HG02571 (cell line): ENCODE results near the gene ABHD14A.

ENCODE experiments used
- ATAC-seq: cut with Tn5 transposase; IDR thresholded peaks from one replicate; pipeline ENCODE4 v1.9.1; 2021; ENCODE audit warnings: mild to moderate bottlenecking, moderate library complexity; ENCODE audit not compliant: unreplicated experiment

The ABHD14A gene

DNA sequence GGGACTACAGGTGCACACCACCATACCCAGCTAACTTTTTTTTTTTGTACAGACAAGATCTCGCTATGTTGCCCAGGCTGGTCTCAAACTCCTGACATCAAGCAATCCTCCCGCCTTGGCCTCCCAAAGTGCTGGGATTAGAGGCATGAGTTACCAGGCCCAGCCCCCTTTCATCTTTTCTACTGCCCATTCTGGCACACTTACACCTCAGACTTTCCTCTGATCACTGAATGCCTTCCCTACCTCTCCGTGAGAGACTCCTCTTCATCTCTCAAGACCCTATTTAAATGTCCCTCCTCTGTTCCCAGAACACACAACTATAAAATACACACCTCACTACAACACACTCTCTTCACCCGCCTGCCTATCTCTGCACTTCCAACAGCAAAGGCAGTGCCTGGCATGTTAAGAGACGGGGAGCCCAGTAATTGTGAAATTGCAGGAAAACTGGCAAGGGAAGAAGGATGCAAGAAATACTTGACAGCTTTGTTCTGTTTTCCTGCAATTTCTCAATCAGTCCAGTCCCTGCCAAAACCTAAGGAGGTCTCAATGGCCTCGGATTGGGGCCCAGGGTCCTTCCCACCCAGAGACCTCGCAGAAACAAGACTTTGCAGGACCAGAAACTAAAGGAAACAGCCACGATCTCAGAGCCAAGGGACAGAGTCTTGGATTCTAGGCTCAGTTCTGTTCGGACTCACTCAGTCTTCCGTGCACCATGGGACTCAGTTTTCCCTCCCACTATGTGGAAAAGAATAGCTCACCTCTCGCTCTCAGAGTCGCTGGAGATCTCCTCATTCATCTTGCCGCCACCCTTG, 34.0 kb upstream of the ABHD14A start:
- ATAC-seq, result no peak

DNA sequence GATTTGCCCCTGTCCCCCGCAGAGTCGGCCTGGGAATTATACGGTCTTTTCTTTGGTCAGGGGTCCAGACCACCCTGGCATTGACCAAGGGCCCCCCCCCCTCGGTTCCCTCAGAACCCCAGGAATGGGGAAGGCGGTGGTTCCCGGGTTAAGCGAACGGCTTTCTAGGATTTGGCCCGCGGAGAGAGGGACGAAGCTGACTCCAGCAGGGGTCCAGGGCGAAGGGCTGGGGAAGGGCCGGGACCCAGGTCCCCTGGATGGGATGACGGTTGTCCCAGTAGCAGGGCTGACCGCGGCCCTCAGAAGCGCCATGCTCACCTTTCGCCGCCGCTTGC, 33.4 kb upstream of the ABHD14A start:
- ATAC-seq, result no peak

DNA sequence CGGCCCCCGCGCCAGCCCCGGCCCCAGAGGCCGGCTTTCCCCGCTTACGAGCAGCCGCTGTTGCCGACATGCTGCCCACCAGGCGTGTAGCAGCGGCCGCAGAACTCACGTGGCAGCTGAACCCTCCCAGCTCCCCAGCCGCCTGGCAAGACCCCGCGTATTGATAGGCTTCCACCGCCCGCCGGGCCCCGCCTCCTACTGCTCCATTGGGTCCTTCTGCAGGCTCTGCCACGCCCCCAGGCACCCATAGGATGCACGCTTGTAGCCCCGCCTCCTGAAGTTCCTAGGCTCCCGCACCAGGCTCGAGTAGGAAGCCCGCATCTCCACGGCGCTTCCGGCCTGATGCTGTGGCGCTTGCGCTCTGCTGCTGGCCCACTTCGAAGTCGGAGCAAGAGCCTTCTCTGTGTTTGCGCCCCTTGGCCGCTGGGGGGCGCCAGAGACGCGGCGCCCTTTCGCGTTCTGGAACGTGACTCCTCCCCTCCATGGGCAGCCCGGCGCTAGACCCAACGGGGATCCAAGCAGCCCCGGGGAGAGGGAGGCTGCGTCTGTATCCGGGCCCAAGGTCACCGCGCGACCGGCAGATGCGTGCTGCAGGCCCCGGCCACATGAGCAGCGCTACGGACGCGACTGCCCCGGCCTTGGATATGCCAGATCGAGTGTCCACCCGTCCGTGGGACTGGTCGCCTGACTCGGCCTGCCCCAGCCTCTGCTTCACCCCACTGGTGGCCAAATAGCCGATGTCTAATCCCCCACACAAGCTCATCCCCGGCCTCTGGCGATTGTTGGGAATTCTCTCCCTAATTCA, 32.9 kb upstream of the ABHD14A start, which contains the start of the genes PARP3 and RRP9:
Gene PARP3 (plus strand): TSS at position 566 of the 805 bp plus-strand sequence. CDS start 993 bp downstream, outside the sequence.
Gene RRP9 (minus strand): TSS at position 107 of the 805 bp plus-strand sequence. CDS start 37 bp downstream, at position 70.
- peak; percentile 91 for ATAC-seq

DNA sequence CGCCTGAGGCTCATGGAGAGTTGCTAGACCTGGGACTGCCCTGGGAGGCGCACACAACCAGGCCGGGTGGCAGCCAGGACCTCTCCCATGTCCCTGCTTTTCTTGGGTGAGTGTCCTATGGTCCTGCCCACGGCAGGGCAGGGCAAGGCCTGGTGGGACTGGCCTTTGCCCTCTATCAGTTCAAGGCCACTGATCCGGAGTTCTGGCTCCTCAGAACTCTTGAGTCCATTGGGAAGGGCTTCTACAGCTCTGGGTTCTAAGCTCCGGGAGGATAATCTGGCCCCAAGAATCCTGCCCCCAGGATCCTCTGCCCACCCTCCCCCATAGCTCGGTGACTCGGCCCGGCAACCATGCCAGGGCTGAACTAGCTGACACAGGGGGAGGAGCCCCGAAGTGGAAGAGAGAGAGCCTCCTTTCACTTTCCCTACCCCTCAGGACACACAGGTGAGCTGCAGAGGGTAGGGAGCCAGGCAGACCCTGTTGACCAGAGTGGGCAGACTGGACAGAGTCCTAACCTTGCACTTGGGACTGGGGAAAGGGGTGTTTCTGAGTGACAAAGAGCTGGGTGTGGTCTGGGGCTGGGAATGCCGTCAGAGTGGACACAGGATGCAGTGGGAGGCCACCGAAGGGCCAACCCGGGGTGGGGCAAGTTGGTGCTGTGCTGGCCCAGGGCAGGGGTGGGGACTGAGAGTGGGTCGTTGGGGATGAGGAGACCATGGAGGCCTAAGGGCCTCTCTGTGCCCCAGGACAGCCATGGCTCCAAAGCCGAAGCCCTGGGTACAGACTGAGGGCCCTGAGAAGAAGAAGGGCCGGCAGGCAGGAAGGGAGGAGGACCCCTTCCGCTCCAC, 32.0 kb upstream of the ABHD14A start:
- no peak for ATAC-seq

DNA sequence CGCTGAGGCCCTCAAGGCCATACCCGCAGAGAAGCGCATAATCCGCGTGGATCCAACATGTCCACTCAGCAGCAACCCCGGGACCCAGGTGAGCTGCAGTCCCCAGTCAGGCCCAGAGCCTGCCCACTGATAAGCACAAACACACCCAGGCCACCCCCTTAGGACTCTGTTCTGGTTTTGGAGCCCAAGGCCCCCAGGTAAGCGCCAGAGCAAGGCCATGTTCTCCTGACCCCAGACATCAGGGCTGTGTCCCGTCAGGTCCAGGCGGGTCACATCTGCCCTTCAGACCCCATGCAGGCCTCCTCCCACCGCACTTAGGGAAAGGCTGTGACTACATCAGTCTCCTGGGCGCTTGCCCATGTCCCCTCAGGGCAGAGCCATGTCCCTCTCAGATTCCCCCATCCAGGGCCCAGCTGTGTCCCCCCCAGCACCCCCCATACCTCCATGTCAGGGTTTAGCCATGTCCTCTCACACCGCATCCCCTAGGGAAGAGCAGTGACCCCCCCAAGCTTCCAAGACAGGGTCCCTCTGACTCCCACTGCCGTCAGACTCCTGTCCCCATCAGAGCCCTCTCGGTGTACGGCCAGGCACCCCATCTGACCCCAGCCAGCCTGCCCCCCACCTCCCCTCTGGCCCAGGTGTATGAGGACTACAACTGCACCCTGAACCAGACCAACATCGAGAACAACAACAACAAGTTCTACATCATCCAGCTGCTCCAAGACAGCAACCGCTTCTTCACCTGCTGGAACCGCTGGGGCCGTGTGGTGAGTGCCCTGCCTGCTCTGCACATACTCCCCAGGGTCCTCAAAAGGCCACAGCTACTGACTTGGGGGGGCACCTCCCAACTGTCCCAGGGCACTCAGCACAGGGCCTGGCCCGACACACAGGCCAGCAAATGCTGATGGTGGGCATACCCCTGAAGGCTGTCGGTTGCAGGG, 31.1 kb upstream of the ABHD14A start:
- no peak for ATAC-seq

DNA sequence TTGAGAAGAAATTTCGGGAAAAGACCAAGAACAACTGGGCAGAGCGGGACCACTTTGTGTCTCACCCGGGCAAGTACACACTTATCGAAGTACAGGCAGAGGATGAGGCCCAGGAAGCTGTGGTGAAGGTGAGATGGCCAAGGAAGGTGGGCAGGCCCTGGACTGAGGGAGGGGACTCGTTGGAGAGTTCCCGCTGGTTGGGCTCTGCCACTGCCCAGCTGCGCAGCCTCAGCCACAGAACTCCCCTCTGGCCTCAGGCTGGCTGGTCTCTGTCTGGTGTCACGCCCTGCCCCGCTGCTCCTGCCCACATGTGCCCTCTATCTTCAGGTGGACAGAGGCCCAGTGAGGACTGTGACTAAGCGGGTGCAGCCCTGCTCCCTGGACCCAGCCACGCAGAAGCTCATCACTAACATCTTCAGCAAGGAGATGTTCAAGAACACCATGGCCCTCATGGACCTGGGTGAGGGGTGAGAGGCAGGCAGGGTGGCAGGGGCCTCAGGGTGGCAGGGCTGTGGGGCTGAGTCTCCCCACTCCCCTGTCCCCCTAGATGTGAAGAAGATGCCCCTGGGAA, 30.3 kb upstream of the ABHD14A start:
- ATAC-seq, result no peak

DNA sequence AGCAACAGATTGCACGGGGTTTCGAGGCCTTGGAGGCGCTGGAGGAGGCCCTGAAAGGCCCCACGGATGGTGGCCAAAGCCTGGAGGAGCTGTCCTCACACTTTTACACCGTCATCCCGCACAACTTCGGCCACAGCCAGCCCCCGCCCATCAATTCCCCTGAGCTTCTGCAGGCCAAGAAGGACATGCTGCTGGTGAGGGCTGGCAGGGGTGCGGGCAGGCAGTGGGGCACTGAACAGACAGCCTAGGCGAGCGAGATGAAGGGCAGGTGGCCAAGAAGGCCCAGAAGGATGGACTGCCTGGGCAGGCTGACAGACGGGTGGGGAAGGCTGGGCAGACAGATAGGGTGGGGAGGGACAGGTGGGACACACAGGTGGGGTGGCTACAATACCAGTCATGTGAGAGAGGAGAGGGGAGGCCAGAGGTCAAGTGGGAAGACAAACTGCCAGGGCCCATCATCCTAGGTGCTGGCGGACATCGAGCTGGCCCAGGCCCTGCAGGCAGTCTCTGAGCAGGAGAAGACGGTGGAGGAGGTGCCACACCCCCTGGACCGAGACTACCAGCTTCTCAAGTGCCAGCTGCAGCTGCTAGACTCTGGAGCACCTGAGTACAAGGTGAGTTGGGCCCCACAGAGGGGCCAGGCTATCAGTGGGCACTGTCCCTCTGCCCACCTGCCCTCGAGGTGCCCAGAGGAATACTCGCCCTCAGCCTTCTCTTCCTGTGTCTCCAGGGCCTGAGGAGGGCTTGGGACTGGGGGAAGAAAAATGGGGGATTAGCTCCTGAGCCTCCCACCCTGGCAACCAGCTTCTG, 29.6 kb upstream of the ABHD14A start:
- no peak for ATAC-seq

DNA sequence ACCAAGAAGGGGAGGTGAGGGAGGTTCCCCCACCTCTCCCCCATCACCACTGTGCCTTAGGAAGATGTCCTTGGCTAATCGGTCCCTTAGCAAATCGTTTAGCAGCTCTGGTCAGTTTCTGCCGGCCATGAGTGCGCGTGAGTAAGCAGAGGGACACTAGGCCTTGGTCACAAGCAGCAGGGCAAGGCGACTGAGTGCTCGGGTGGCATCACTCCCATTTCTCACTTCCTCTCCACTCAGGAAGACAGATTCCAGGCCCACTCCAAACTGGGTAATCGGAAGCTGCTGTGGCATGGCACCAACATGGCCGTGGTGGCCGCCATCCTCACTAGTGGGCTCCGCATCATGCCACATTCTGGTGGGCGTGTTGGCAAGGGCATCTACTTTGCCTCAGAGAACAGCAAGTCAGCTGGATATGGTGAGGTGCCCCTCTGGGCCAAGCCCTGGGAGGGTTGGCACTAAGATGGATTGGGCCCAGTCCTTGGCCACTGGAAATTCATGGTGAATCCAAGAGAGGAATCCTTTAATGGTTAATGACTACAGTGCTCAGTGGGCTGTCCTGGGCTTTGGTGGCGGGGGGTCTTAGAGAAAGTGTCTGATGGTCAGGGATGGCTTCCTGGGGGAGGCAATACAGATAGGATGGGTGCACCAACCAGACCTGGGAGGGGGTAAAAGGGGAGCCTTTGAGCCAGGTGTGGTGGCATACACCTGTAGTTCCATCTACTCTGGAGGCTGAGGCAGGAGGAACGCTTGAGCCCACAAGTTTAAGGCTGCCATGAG, 28.7 kb upstream of the ABHD14A start:
- no peak for ATAC-seq

DNA sequence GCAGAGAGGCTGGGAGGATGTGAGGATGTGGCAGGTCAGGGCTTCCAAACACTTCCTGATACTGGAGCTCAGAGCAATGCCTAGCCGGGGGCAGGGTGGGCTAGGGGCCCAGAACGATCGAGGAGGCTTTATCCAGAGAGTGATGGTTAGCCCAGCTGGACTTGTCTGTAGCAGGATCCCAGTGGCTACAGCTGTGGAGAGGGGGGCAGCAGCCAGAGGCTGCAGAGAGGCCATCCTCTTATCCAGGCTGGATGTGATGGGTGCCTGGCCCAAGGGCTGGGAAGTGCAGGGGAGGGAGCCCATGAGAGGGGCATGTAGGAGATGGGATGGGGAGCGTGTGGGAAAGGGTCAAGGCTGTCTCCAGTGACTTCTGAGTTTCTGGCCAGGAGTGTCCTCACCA, 28.1 kb upstream of the ABHD14A start:
- ATAC-seq, result no peak

DNA sequence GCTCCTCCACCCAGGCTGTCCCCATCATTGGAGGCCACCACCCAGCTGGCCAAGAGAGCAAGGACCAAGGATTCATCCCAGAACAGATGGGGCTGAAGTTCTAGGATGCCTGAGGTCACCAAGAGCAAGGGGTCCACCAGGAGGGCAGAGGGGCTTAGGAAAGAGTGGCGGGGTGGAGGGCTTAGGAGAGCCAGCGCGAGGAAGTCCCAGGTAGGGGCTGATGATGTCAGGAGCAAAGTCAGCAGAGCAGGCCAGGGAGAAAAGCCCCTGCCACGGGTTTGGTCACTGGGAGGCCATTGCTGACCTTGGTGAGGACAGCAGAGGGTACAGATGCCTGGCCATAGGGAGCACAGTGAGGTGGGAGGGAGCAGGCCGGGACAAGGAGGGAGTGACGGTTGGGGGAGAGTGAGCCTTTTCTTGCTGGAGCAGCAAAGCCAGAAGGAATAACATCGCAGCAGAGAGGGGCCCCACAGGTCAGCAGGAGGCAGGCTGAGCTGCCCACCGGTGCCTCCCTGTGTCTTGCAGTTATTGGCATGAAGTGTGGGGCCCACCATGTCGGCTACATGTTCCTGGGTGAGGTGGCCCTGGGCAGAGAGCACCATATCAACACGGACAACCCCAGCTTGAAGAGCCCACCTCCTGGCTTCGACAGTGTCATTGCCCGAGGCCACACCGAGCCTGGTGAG, 27.5 kb upstream of the ABHD14A start:
- no peak for ATAC-seq

DNA sequence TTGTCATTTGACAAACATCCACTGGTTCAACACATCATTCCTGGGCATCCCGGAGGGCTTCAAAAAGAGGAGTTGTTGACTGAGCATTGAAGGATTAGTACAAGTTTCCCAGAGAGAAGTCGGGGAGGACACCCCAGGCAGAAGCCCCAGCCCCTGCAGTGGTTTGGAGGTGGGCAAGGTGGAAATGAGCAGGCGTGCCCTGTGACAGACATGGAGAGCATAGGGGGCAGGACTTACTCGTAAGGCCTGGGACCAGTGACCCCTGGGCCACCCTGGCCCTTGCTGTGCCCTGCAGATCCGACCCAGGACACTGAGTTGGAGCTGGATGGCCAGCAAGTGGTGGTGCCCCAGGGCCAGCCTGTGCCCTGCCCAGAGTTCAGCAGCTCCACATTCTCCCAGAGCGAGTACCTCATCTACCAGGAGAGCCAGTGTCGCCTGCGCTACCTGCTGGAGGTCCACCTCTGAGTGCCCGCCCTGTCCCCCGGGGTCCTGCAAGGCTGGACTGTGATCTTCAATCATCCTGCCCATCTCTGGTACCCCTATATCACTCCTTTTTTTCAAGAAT, 26.8 kb upstream of the ABHD14A start:
- no peak for ATAC-seq

DNA sequence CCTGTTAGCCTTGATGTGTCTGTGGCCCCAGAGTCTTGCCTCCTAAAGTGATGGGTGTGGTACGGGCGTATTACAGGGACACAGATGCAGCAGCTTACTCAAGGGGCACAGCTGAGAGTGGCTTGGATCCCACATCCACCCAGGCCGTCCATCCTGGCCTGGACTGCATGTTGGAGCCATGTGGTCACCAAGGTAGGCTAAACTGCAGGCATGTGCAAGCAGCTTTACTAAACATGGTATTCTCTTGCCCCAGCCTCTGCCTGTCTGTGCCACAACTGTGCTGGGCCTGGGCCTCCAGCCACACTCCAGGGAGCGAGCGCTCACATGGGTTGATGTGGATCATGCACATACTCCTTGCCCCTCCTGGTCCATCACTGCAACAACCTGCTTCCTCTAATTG, 25.7 kb upstream of the ABHD14A start:
- ATAC-seq, result no peak

DNA sequence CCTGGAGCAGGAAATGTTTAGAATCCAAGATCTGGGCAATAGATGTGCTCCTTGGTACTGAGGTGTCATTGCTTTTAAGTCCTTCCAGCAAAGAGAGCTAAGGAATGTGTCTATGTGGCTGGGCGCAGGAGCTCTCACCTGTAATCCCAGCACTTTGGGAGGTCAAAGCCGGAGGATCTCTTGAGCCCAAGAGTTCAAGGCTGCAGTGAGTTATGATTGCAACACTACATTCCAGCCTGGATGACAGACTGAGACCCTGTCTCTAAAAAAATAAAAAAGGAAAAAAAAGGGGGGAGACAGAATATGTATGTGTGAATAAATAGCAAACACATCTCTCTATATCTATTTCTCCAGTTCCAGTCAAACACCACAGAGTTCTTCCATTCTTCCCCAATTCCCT, 24.0 kb upstream of the ABHD14A start:
- no peak for ATAC-seq

DNA sequence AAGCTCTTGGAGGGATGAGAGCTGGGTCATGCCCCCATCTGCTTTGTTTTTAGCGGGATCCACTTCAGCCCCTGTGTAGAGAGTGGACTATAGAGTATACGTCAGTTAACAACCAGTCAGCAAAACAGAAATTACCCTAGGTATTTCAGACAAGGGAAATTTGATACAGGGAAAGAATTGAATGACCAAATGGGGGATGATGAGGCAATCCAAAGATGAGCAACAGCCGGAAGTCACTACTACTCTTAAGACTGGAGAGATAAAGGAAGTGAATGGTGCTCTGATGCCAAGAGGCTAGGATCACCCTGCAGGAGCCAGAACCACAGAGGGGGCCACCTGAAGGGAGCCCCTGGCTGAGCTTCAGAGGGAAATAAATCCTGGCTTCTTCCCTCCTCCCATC, 21.4 kb upstream of the ABHD14A start:
- no peak for ATAC-seq

DNA sequence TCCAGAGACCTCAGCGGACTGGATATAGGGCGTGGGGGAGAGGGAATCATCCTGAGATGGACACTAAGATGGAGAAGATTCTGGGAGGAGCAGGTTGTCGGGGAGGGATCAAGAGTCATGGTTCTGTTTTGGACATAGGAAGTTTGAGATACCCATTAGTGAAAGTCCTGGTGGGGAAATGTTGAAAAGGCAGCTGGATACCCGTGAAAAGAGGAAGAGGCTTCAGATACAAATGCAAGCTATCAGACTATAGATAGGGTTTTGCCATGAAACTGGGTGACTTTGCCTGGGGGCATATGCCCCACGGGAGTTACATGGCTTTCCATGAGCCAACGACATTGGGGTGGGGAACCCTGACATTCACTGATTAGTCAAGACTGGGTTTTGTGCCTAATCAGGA, 20.8 kb upstream of the ABHD14A start:
- no peak for ATAC-seq

DNA sequence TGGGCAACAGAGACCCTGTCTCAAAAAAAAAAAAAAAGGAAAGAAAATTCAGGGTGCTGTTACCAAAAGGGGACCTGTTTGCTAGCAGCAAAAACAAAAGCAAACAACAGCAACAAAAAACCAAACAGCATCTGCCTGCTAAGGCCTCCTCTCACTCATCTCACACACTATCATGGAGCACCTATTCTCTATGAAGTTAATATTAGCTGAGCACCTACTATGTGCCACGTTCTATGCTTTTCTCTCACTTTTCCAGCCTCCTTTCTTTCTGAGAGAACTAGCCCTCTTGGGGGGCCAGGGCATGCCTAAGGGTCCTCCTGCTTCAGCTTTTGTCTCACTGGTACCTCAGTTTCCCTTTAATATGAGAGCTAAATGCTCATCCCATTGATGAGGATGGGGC, 20.2 kb upstream of the ABHD14A start:
- ATAC-seq, result no peak

DNA sequence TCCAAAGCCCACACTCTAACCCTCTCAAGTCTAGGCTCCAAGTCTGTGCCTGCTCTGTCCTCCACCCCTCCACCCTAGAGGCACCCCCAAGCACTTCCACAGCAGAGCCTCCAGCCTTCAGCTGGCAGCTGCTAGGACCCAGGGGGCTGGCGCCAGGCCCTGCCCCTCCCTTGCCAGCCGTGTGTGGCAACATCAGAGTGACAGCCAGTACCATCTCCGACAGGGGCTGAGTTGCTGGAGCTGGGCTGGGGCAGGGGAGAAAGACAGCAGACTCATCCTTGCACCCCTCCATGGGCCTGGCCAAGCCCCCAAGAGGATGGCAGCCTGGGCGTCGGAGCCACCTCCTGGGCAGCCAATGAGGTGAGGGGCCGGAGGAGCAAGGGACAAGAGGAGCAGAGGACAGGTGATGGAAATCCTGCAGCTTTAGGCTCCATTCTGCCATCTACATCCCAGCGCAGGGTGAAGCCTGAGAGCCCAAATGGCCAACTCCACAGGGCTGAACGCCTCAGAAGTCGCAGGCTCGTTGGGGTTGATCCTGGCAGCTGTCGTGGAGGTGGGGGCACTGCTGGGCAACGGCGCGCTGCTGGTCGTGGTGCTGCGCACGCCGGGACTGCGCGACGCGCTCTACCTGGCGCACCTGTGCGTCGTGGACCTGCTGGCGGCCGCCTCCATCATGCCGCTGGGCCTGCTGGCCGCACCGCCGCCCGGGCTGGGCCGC, 19.5 kb upstream of the ABHD14A start, which contains the start of gene GPR62:
Gene GPR62 (plus strand): TSS at position 207 of the 718 bp plus-strand sequence. CDS start 272 bp downstream, at position 479.
- ATAC-seq, result no peak
